GM04504 (cell line): Measurements from ENCODE around the gene USB1.

Source experiments
- DNase-seq: peaks from one replicate; pipeline ENCODE4 v3.0.0-alpha.2; 2012; ENCODE audit warnings: low read depth

The USB1 gene

GRCh38 chr16:58019866-58020538 lies 18.8 kb downstream of the USB1 start:
- no peak for DNase-seq

- DNase-seq, result no peak
Measured at GRCh38 chr16:58020628-58021521, 19.7 kb downstream of the USB1 start.

- no peak for DNase-seq
Measured at GRCh38 chr16:58021661-58022551, 20.7 kb downstream of the USB1 start.

- DNase-seq, result no peak
Measured at GRCh38 chr16:58022601-58023371, 21.6 kb downstream of the USB1 start.

GRCh38 chr16:58024486-58025350 lies 23.5 kb downstream of the USB1 start:
- no peak for DNase-seq

- DNase-seq, result peak; percentile 29
Measured at GRCh38 chr16:58025351-58026138, 24.3 kb downstream of the USB1 start, which contains the start of gene MMP15. Gene MMP15, plus strand, starts transcription at chr16:58025754. Its CDS starts 597 bp downstream, at chr16:58026351.

- peak; percentile 15 for DNase-seq
Measured at GRCh38 chr16:58026139-58026704, 25.0 kb downstream of the USB1 start.

- DNase-seq, result no peak
Measured at GRCh38 chr16:58026705-58027160, 25.5 kb downstream of the USB1 start.

GRCh38 chr16:58027161-58027915 lies 26.1 kb downstream of the USB1 start:
- DNase-seq, result no peak

GRCh38 chr16:58027916-58028455 lies 26.8 kb downstream of the USB1 start:
- DNase-seq, result no peak

- no peak for DNase-seq
Measured at GRCh38 chr16:58028541-58029070, 27.4 kb downstream of the USB1 start.

GRCh38 chr16:58029410-58029809 lies 28.2 kb downstream of the USB1 start:
- DNase-seq, result no peak

- DNase-seq, result no peak
Measured at GRCh38 chr16:58030136-58030840, 29.1 kb downstream of the USB1 start.

GRCh38 chr16:58031016-58031800 lies 30.0 kb downstream of the USB1 start:
- DNase-seq, result no peak

- DNase-seq, result no peak
Measured at GRCh38 chr16:58032710-58033293, 31.6 kb downstream of the USB1 start.

GRCh38 chr16:58034128-58034685 lies 33.0 kb downstream of the USB1 start:
- DNase-seq, result no peak
